Upper lobe of left lung (tissue), 6 donors: ENCODE measurements around the gene TTR. TPM values are rescaled to one million over a fixed set of nuclear protein-coding genes. Genes with fewer than 3 reads are reported as not detected.

Source experiments
- ATAC-seq, 2 donors: fragments of 200-7000 bp; cut with Tn5 transposase; one replicate each; pipeline ENCODE4 v1.9.1; 2022; ENCODE audit warnings: mild to moderate bottlenecking in 2 of 2, moderate library complexity in 2 of 2; ENCODE audit not compliant: low FRiP score in 2 of 2
- DNase-seq, 2 donors: peaks; one replicate each; pipeline ENCODE4 v3.0.0-alpha.2; 2019 to 2020
- H3K27ac ChIP-seq, 4 donors: fragments of 200-600 bp; sonication (generic); one replicate each; pipeline ENCODE4 v1.5.1; 2016 to 2019
- H3K27me3 ChIP-seq, 4 donors: fragments of 200-600 bp; sonication (generic); one replicate each; pipeline ENCODE4 v1.5.1; 2017 to 2019
- H3K36me3 ChIP-seq, 4 donors: fragments of 200-600 bp; sonication (generic); one replicate each; pipeline ENCODE4 v1.5.1; 2016 to 2019
- H3K4me1 ChIP-seq, 4 donors: fragments of 200-600 bp; sonication (generic); one replicate each; pipeline ENCODE4 v1.5.1; 2018 to 2019
- H3K4me3 ChIP-seq, 4 donors: fragments of 200-600 bp; sonication (generic); one replicate each; pipeline ENCODE4 v1.5.1; 2017 to 2019; ENCODE audit warnings: mild to moderate bottlenecking in 2 of 4, moderate library complexity in 1 of 4
- H3K9me3 ChIP-seq, 4 donors: fragments of 200-600 bp; sonication (generic); one replicate each; pipeline ENCODE4 v1.5.1; 2018 to 2019
- CTCF ChIP-seq, 6 experiments: fragments of 450-650 bp in 4 of 6; fragments of 200-600 bp in 2 of 6; sonication (generic) in 2 of 6; IDR thresholded peaks; one replicate each; pipeline ENCODE4 v1.5.1; 2016 to 2019; ENCODE audit warnings: antibody characterized with exemption in 6 of 6
- EP300 ChIP-seq, 4 donors: sonication (generic); formaldehyde crosslinking; IDR thresholded peaks; one replicate each; pipeline ENCODE4 v1.5.1; 2017; ENCODE audit warnings: antibody characterized with exemption in 4 of 4, control low read depth in 2 of 4
- POLR2A ChIP-seq, 4 donors: fragments of 450-650 bp; IDR thresholded peaks; one replicate each; pipeline ENCODE4 v1.5.1; 2016 to 2017; ENCODE audit warnings: antibody characterized with exemption in 4 of 4, mild to moderate bottlenecking in 2 of 4
- POLR2AphosphoS5 ChIP-seq, 2 donors: sonication (generic); formaldehyde crosslinking; IDR thresholded peaks; one replicate each; pipeline ENCODE4 v1.5.1; 2017; ENCODE audit warnings: antibody characterized with exemption in 2 of 2
- WGBS, 2 donors: methylation state at CpG; one replicate each; pipeline ENCODE4 v1.1.5; 2017 to 2018; 5-methylcytosine and 5-hydroxymethylcytosine counted together
- total RNA-seq, 6 donors: library from RNA; depleted of rRNA in 4 of 6; stranded (reverse); fragments of >200 nt in 4 of 6; gene quantifications; one replicate each; pipeline versions ENCODE4 v1.1.0 to v1.2.1, GENCODE V29; 2016 to 2021
- donor health status: DM: no; HTN: no; CAD: no; lungs with moderate emphysema.
- donor health status: DM: no; HTN: yes; CAD: no; lungs with severe emphysema.

TTR gene
- total RNA-seq, 6 donors from 2014 or later: 0.86 to 2.4 TPM; not detected in 4

- peak in 1 of 2 donors; percentile 59 for ATAC-seq
- WGBS, 2 donors: 83 to 86% methylated on average over 5 to 9 of the region's 9 CpGs
These were observed 19.3 kb upstream of the TTR start for GRCh38 chr18:31572368-31572767.

GRCh38 chr18:31573051-31573450 lies 18.6 kb upstream of the TTR start:
- no peak for ATAC-seq

More at GRCh38 chr18:31572368-31572767, 19.3 kb upstream of the TTR start:
- no peak for TF ChIP-seq POLR2AphosphoS5 (IDR thresholded peaks at IDR 0.05)
- no peak for TF ChIP-seq CTCF (IDR thresholded peaks at IDR 0.05)
- no peak for TF ChIP-seq POLR2A (IDR thresholded peaks at IDR 0.05)
- TF ChIP-seq EP300 (IDR thresholded peaks at IDR 0.05): no peak
- no peaks in the 10 kb centered on the region for H3K9me3 ChIP-seq
- no peak overlapping the region for H3K27ac ChIP-seq
- no peaks in the 10 kb centered on the region for H3K27me3 ChIP-seq
- H3K36me3 ChIP-seq: no peaks in the 10 kb centered on the region
- peak in 1 of 2 donors; percentile 12 for DNase-seq
- no peaks in the 10 kb centered on the region for H3K4me1 ChIP-seq
- no peak overlapping the region for H3K4me3 ChIP-seq

GRCh38 chr18:31574359-31574758 lies 17.3 kb upstream of the TTR start:
- TF ChIP-seq EP300 (IDR thresholded peaks at IDR 0.05) (no peak), CTCF (IDR thresholded peaks at IDR 0.05) (no peak), POLR2AphosphoS5 (IDR thresholded peaks at IDR 0.05) (no peak), POLR2A (IDR thresholded peaks at IDR 0.05) (no peak)
- Histone ChIP-seq H3K27ac (no peak overlapping the region), H3K36me3 (no peaks in the 10 kb centered on the region), H3K9me3 (no peaks in the 10 kb centered on the region), H3K4me3 (no peak overlapping the region), H3K27me3 (no peaks in the 10 kb centered on the region), H3K4me1 (no peaks in the 10 kb centered on the region)
- DNase-seq (no peak), ATAC-seq (no peak)
- 35 to 81% methylated on average over 1 of the region's 1 CpG for WGBS, 2 donors

More at GRCh38 chr18:31573051-31573450, 18.6 kb upstream of the TTR start:
- Histone ChIP-seq H3K27ac (no peak overlapping the region), H3K9me3 (no peaks in the 10 kb centered on the region), H3K4me3 (no peak overlapping the region), H3K36me3 (no peaks in the 10 kb centered on the region), H3K4me1 (no peaks in the 10 kb centered on the region), H3K27me3 (no peaks in the 10 kb centered on the region)
- TF ChIP-seq POLR2AphosphoS5 (IDR thresholded peaks at IDR 0.05): no peak
- no peak for TF ChIP-seq EP300 (IDR thresholded peaks at IDR 0.05)
- TF ChIP-seq CTCF (IDR thresholded peaks at IDR 0.05): no peak
- TF ChIP-seq POLR2A (IDR thresholded peaks at IDR 0.05): no peak
- WGBS, 2 donors: 71 to 77% methylated on average over 3 of the region's 3 CpGs
- no peak for DNase-seq

- no peak for DNase-seq
- H3K27ac ChIP-seq: no peak overlapping the region
- no peak for ATAC-seq
- TF ChIP-seq POLR2A (IDR thresholded peaks at IDR 0.05) (no peak), EP300 (IDR thresholded peaks at IDR 0.05) (no peak), POLR2AphosphoS5 (IDR thresholded peaks at IDR 0.05) (no peak), CTCF (IDR thresholded peaks at IDR 0.05) (no peak)
- WGBS, 2 donors: 64 to 65% methylated on average over 3 of the region's 3 CpGs
- H3K36me3 ChIP-seq: no peaks in the 10 kb centered on the region
- no peak overlapping the region for H3K4me3 ChIP-seq
- H3K4me1 ChIP-seq: no peaks in the 10 kb centered on the region
- no peaks in the 10 kb centered on the region for H3K9me3 ChIP-seq
- H3K27me3 ChIP-seq: no peaks in the 10 kb centered on the region
These were observed 16.0 kb upstream of the TTR start for GRCh38 chr18:31575515-31576257.

GRCh38 chr18:31576670-31577069 lies 15.0 kb upstream of the TTR start:
- ATAC-seq (no peak), DNase-seq (no peak)
- no peaks in the 10 kb centered on the region for H3K4me1 ChIP-seq
- H3K9me3 ChIP-seq: no peaks in the 10 kb centered on the region
- TF ChIP-seq POLR2A (IDR thresholded peaks at IDR 0.05) (no peak), CTCF (IDR thresholded peaks at IDR 0.05) (no peak)
- H3K36me3 ChIP-seq: no peaks in the 10 kb centered on the region
- WGBS, 2 donors: 80 to 84% methylated on average over 4 of the region's 4 CpGs
- H3K4me3 ChIP-seq: no peak overlapping the region
- no peaks in the 10 kb centered on the region for H3K27me3 ChIP-seq
- no peak overlapping the region for H3K27ac ChIP-seq
